ENCODE results near the gene GNAO1. TPM values are rescaled to one million over a fixed set of nuclear protein-coding genes. Genes with fewer than 3 reads are reported as not detected.
A peak's percentile ranks its signal among the peaks of the same experiment; 100 is the strongest.

The GNAO1 gene
- polyA plus RNA-seq, 1 donor (not counting 4 experiments of a cell fraction or from before 2014, with no cell fraction given): 0.13 TPM

DNA sequence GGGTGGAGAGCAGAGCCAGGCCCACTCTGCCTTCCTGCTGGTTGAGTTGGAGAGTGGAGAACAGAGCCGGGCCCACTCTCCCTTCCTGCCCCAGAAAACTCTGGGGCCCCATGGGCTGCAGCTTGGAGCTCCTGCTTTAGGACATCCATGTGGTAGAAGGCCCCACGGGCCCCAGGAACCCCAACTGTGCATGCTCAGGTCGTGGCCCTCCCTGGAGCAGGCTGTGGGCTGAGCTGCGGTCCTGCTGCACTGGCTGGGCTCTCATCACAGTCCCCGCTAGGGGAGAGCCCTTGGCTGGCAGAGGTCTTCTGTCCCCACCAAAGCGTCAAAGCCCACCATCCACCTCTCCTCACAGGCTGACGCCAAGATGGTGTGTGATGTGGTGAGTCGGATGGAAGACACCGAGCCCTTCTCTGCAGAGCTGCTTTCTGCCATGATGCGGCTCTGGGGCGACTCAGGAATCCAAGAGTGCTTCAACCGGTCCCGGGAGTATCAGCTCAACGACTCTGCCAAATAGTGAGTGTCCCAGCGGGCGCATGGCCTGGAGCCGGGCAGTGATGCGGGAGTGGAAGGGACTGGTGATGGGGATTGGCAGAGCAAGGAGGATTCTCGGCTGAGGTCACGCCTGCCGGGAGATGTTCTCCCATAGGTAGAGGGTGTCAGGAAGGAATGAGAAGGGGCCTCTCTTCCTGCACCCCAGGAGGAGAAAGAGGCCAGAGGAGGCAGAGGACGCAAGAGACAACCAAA lies 137.2 kb downstream of the GNAO1 start:
- Histone ChIP-seq H3K36me3 (ENCODE audit: control insufficient read depth in 2 of 2, extremely low read depth in 1 of 2, insufficient read depth in 2 of 2, low read length in 2 of 2) (no peaks in the 10 kb centered on the region), H3K27ac (ENCODE audit: control insufficient read depth, insufficient read depth, low read length) (no peak overlapping the region), H3K4me2 (ENCODE audit: control insufficient read depth, extremely low read depth, insufficient read depth, low read depth, low read length) (no peak overlapping the region), H3K79me2 (ENCODE audit: control insufficient read depth, insufficient read depth, low read length) (no peaks in the 10 kb centered on the region), H4K20me1 (ENCODE audit: control insufficient read depth, extremely low read depth, insufficient read depth, low read length) (no peaks in the 10 kb centered on the region), H3K27me3 (ENCODE audit: control insufficient read depth, extremely low read depth, insufficient read depth, low read length) (no peaks in the 10 kb centered on the region), H2AFZ (ENCODE audit: control insufficient read depth, low read length) (no peak overlapping the region), H3K9me1 (ENCODE audit: control insufficient read depth, extremely low read depth, insufficient read depth, low read length) (no peaks in the 10 kb centered on the region), H3K4me1 (ENCODE audit: control insufficient read depth, extremely low read depth, insufficient read depth, low read length) (peaks cover 30% of the 10 kb centered on the region), H3K9me3 (ENCODE audit: control insufficient read depth, low read depth, low read length) (no peaks in the 10 kb centered on the region), H3K4me3 (ENCODE audit: control insufficient read depth in 2 of 3, extremely low read depth in 1 of 3, insufficient read depth in 2 of 3, low read depth in 1 of 3, low read length in 3 of 3) (no peak overlapping the region), H3K9ac (ENCODE audit: control insufficient read depth, extremely low read depth, insufficient read depth, low read length) (no peak overlapping the region)
- no peak for DNase-seq (ENCODE audit: low read depth, low spot score)
- dilution Hi-C loops (cut with MboI; ENCODE audit: extremely low pct_ligation_motif_present, low sequenced_read_pairs): no loop called here
- no peak for FAIRE-seq
- TF ChIP-seq EZH2 (IDR thresholded peaks at IDR 0.05; ENCODE audit: low read length): no peak
- TF ChIP-seq, protein P1, sequence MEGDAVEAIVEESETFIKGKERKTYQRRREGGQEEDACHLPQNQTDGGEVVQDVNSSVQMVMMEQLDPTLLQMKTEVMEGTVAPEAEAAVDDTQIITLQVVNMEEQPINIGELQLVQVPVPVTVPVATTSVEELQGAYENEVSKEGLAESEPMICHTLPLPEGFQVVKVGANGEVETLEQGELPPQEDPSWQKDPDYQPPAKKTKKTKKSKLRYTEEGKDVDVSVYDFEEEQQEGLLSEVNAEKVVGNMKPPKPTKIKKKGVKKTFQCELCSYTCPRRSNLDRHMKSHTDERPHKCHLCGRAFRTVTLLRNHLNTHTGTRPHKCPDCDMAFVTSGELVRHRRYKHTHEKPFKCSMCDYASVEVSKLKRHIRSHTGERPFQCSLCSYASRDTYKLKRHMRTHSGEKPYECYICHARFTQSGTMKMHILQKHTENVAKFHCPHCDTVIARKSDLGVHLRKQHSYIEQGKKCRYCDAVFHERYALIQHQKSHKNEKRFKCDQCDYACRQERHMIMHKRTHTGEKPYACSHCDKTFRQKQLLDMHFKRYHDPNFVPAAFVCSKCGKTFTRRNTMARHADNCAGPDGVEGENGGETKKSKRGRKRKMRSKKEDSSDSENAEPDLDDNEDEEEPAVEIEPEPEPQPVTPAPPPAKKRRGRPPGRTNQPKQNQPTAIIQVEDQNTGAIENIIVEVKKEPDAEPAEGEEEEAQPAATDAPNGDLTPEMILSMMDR (optimal IDR thresholded peaks at IDR 0.05 in 1 of 3, IDR thresholded peaks at IDR 0.05 in 1 of 3, conservative IDR thresholded peaks at IDR 0.05 in 1 of 3; ENCODE audit: extremely low read depth in 1 of 3, insufficient read depth in 2 of 3, low read length in 3 of 3): no peak

DNA sequence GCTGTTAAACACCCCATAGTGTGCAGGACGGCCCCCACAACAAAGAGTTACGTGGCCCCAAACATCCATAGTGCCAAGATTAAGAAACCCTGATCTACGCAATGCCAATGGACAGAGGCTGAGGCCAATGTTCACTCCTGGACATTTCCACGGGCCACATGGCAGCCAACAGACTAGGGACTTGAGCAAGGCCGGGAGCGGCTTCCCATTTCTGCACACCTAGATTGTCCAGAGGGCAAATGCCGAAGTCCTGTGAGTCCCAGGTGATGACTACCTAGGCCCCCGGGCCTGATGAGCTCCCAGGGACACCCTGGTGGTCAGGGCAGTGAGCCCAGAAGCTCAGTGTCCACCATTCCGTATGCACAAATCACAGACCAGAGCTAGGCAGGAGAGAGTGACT lies 138.6 kb downstream of the GNAO1 start:
- Histone ChIP-seq H3K79me2 (ENCODE audit: control insufficient read depth, insufficient read depth, low read length) (no peaks in the 10 kb centered on the region), H3K9me1 (ENCODE audit: control insufficient read depth, extremely low read depth, insufficient read depth, low read length) (no peaks in the 10 kb centered on the region), H3K27me3 (ENCODE audit: control insufficient read depth, extremely low read depth, insufficient read depth, low read length) (no peaks in the 10 kb centered on the region), H3K9ac (ENCODE audit: control insufficient read depth, extremely low read depth, insufficient read depth, low read length) (no peak overlapping the region), H3K4me2 (ENCODE audit: control insufficient read depth, extremely low read depth, insufficient read depth, low read depth, low read length) (no peak overlapping the region), H3K4me3 (ENCODE audit: control insufficient read depth in 2 of 3, extremely low read depth in 1 of 3, insufficient read depth in 2 of 3, low read depth in 1 of 3, low read length in 3 of 3) (no peak overlapping the region), H4K20me1 (ENCODE audit: control insufficient read depth, extremely low read depth, insufficient read depth, low read length) (no peaks in the 10 kb centered on the region), H2AFZ (ENCODE audit: control insufficient read depth, low read length) (peak overlapping the region; percentile 28), H3K4me1 (ENCODE audit: control insufficient read depth, extremely low read depth, insufficient read depth, low read length) (peaks cover 29% of the 10 kb centered on the region), H3K9me3 (ENCODE audit: control insufficient read depth, low read depth, low read length) (no peaks in the 10 kb centered on the region), H3K27ac (ENCODE audit: control insufficient read depth, insufficient read depth, low read length) (no peak overlapping the region), H3K36me3 (ENCODE audit: control insufficient read depth in 2 of 2, extremely low read depth in 1 of 2, insufficient read depth in 2 of 2, low read length in 2 of 2) (no peaks in the 10 kb centered on the region)
- dilution Hi-C loops (cut with MboI; ENCODE audit: extremely low pct_ligation_motif_present, low sequenced_read_pairs): no loop called here
- DNase-seq (ENCODE audit: low read depth, low spot score) (no peak), FAIRE-seq (no peak)
- TF ChIP-seq EZH2 (IDR thresholded peaks at IDR 0.05; ENCODE audit: low read length): no peak
- TF ChIP-seq, protein P1 (optimal IDR thresholded peaks at IDR 0.05 in 1 of 3, IDR thresholded peaks at IDR 0.05 in 1 of 3, conservative IDR thresholded peaks at IDR 0.05 in 1 of 3; ENCODE audit: extremely low read depth in 1 of 3, insufficient read depth in 2 of 3, low read length in 3 of 3): no peak

Data from keratinocyte (primary cell).